Measurements from ENCODE around the gene KCNH5.

Gene KCNH5

DNA sequence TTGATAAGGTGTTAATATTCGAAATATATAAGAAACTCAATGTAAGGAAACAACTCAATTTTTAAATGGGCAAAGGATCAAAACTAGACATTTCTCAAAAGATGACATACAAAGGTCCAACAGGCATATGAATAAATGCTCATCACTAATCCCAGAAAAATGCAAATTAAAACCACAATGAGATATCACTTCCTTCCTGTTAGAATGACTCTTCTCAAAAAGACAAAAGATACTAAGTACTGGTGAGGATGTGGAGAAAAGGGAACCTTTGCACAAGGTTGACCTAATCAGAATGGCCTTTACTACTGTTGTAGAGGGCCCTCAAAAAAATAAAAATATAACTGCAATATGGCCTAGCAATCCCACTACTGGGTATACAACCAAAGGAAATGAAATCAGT is 383.4 kb downstream of the KCNH5 start:
- H3K27me3 ChIP-seq (ENCODE audit: low read length): no peaks in the 10 kb centered on the region
- no peak overlapping the region for H3K4me3 ChIP-seq (ENCODE audit: insufficient read depth, low read length, poor library complexity, severe bottlenecking)
- H4K20me1 ChIP-seq (ENCODE audit: low read depth, low read length): no peaks in the 10 kb centered on the region
- H2AFZ ChIP-seq (ENCODE audit: low read depth, low read length, severe bottlenecking): no peak overlapping the region
- H3F3A ChIP-seq (ENCODE audit: insufficient read depth): no peaks in the 10 kb centered on the region
- H3K79me2 ChIP-seq (ENCODE audit: insufficient read depth, low read length): no peaks in the 10 kb centered on the region
- no peaks in the 10 kb centered on the region for H3K9me3 ChIP-seq (ENCODE audit: insufficient read depth, low read length)
- no peak overlapping the region for H3K27ac ChIP-seq (ENCODE audit: low read depth, low read length)
- TF ChIP-seq EZH2phosphoT487 (conservative IDR thresholded peaks at IDR 0.05; ENCODE audit: low read length): no peak
- TF ChIP-seq CTCF (IDR thresholded peaks at IDR 0.05; ENCODE audit: insufficient read depth, low read length, poor library complexity, severe bottlenecking): no peak
- H3K9ac ChIP-seq (ENCODE audit: low read length): no peak overlapping the region
- no peaks in the 10 kb centered on the region for H3K36me3 ChIP-seq (ENCODE audit: low read length)
- H3K4me2 ChIP-seq (ENCODE audit: low read depth, low read length, poor library complexity, severe bottlenecking): no peak overlapping the region
- no peaks in the 10 kb centered on the region for H3K9me2 ChIP-seq (replicated peaks; ENCODE audit: insufficient read depth, low read length)

DNA sequence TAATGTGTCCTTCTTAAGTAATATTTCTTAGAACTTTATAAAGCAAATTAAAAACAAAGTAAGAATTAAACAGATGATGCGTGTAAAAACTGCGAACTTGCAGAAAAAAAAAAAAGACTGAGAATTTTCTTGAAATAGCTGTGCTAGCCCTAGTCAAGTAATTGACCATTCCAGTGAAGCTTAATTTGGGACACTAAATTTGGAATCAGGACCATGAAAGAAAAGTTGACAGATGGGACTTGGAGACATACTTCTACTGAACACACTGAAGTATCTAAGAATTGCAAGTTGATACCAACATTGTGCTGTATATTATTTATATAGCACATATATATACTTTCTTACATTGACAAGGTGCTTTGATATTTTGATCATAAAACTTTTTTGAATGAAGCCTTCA is 386.6 kb downstream of the KCNH5 start:
- H2AFZ ChIP-seq (ENCODE audit: low read depth, low read length, severe bottlenecking): no peak overlapping the region
- no peak overlapping the region for H3K4me3 ChIP-seq (ENCODE audit: insufficient read depth, low read length, poor library complexity, severe bottlenecking)
- no peaks in the 10 kb centered on the region for H3K36me3 ChIP-seq (ENCODE audit: low read length)
- no peaks in the 10 kb centered on the region for H3K79me2 ChIP-seq (ENCODE audit: insufficient read depth, low read length)
- H3K27me3 ChIP-seq (ENCODE audit: low read length): no peaks in the 10 kb centered on the region
- no peaks in the 10 kb centered on the region for H3K9me3 ChIP-seq (ENCODE audit: insufficient read depth, low read length)
- no peak for TF ChIP-seq EZH2phosphoT487 (conservative IDR thresholded peaks at IDR 0.05; ENCODE audit: low read length)
- TF ChIP-seq CTCF (IDR thresholded peaks at IDR 0.05; ENCODE audit: insufficient read depth, low read length, poor library complexity, severe bottlenecking): no peak
- no peaks in the 10 kb centered on the region for H4K20me1 ChIP-seq (ENCODE audit: low read depth, low read length)
- H3F3A ChIP-seq (ENCODE audit: insufficient read depth): no peaks in the 10 kb centered on the region
- no peaks in the 10 kb centered on the region for H3K9me2 ChIP-seq (replicated peaks; ENCODE audit: insufficient read depth, low read length)
- no peak overlapping the region for H3K4me2 ChIP-seq (ENCODE audit: low read depth, low read length, poor library complexity, severe bottlenecking)
- H3K27ac ChIP-seq (ENCODE audit: low read depth, low read length): no peak overlapping the region
- no peak overlapping the region for H3K9ac ChIP-seq (ENCODE audit: low read length)

DNA sequence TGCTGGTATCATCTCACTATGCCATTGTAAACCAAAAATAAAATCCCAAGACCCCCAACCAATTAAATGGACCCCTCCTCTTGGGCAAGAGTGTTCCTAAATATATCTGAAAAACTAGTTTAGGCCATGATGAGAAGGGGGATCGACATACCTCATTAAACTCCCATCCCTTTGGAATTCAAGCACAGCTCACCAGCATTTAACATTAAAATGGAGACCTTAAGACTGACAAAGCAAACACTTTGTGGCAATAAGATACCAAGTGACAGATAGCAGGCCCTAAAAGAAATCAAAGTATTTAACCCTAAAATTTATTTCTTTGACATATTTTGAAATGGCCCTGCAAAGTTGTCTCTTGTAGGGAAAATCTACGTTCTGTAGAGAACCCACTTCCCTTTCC is 387.9 kb downstream of the KCNH5 start:
- H3K36me3 ChIP-seq (ENCODE audit: low read length): no peaks in the 10 kb centered on the region
- no peaks in the 10 kb centered on the region for H3K79me2 ChIP-seq (ENCODE audit: insufficient read depth, low read length)
- H3K4me3 ChIP-seq (ENCODE audit: insufficient read depth, low read length, poor library complexity, severe bottlenecking): no peak overlapping the region
- H3K27me3 ChIP-seq (ENCODE audit: low read length): no peaks in the 10 kb centered on the region
- H3F3A ChIP-seq (ENCODE audit: insufficient read depth): no peaks in the 10 kb centered on the region
- H2AFZ ChIP-seq (ENCODE audit: low read depth, low read length, severe bottlenecking): no peak overlapping the region
- H3K4me2 ChIP-seq (ENCODE audit: low read depth, low read length, poor library complexity, severe bottlenecking): no peak overlapping the region
- TF ChIP-seq CTCF (IDR thresholded peaks at IDR 0.05; ENCODE audit: insufficient read depth, low read length, poor library complexity, severe bottlenecking) (no peak), EZH2phosphoT487 (conservative IDR thresholded peaks at IDR 0.05; ENCODE audit: low read length) (no peak)
- no peaks in the 10 kb centered on the region for H4K20me1 ChIP-seq (ENCODE audit: low read depth, low read length)
- H3K9me3 ChIP-seq (ENCODE audit: insufficient read depth, low read length): no peaks in the 10 kb centered on the region
- no peak overlapping the region for H3K27ac ChIP-seq (ENCODE audit: low read depth, low read length)
- H3K9ac ChIP-seq (ENCODE audit: low read length): no peak overlapping the region
- H3K9me2 ChIP-seq (replicated peaks; ENCODE audit: insufficient read depth, low read length): no peaks in the 10 kb centered on the region

GRCh38 chr14:62655166-62655565 is 390.1 kb downstream of the KCNH5 start:
- Histone ChIP-seq H3K36me3 (ENCODE audit: low read length) (no peaks in the 10 kb centered on the region), H3K9me2 (replicated peaks; ENCODE audit: insufficient read depth, low read length) (no peaks in the 10 kb centered on the region), H3K27ac (ENCODE audit: low read depth, low read length) (no peak overlapping the region), H3K9ac (ENCODE audit: low read length) (no peak overlapping the region), H2AFZ (ENCODE audit: low read depth, low read length, severe bottlenecking) (no peak overlapping the region), H3K79me2 (ENCODE audit: insufficient read depth, low read length) (no peaks in the 10 kb centered on the region), H3F3A (ENCODE audit: insufficient read depth) (no peaks in the 10 kb centered on the region), H3K9me3 (ENCODE audit: insufficient read depth, low read length) (no peaks in the 10 kb centered on the region), H3K4me2 (ENCODE audit: low read depth, low read length, poor library complexity, severe bottlenecking) (no peak overlapping the region), H3K4me3 (ENCODE audit: insufficient read depth, low read length, poor library complexity, severe bottlenecking) (no peak overlapping the region), H4K20me1 (ENCODE audit: low read depth, low read length) (no peaks in the 10 kb centered on the region), H3K27me3 (ENCODE audit: low read length) (no peaks in the 10 kb centered on the region)
- TF ChIP-seq EZH2phosphoT487 (conservative IDR thresholded peaks at IDR 0.05; ENCODE audit: low read length): no peak
